CD8-positive, alpha-beta memory T cell (primary cell): Measurements from ENCODE around the gene CCDC50. TPM values are rescaled to one million over a fixed set of nuclear protein-coding genes. Genes with fewer than 3 reads are reported as not detected.

ENCODE experiments used
- CTCF ChIA-PET: fragments of 350-600 bp; sonication (Branson Sonifier 250); formaldehyde crosslinking; loops from one replicate; lab custom pipeline; 2021; ENCODE audit warnings: antibody characterized with exemption; lab: Charles Lee
- POLR2A ChIA-PET: fragments of 350-600 bp; sonication (Branson Sonifier 250); formaldehyde crosslinking; loops from one replicate; lab custom pipeline; 2021; ENCODE audit warnings: antibody characterized with exemption; lab: Charles Lee
- DNase-seq, 5 donors: peaks; one replicate each; pipeline versions ENCODE4 v3.0.0 to v3.0.0-alpha.2; 2020 to 2022; ENCODE audit warnings: mixed read lengths in 1 of 5
- H3K27ac ChIP-seq: one replicate; pipeline ENCODE4 v1.7.0; 2013; ENCODE audit warnings: low read depth, mild to moderate bottlenecking, low read length, moderate library complexity
- H3K27me3 ChIP-seq: 2 replicates; pipeline ENCODE4 v1.7.0; 2013; ENCODE audit warnings: low read length, mild to moderate bottlenecking; ENCODE audit not compliant: insufficient read depth, poor library complexity, severe bottlenecking
- H3K36me3 ChIP-seq: 2 replicates; pipeline ENCODE4 v1.7.0; 2013; ENCODE audit warnings: mild to moderate bottlenecking, low read length, moderate library complexity; ENCODE audit not compliant: insufficient read depth
- H3K4me1 ChIP-seq: 2 replicates; pipeline ENCODE4 v1.7.0; 2013; ENCODE audit warnings: mild to moderate bottlenecking, low read length, moderate library complexity; ENCODE audit not compliant: insufficient read depth
- H3K4me3 ChIP-seq: 2 replicates; pipeline ENCODE4 v1.7.0; 2013; ENCODE audit warnings: mild to moderate bottlenecking, low read length
- H3K9me3 ChIP-seq: 2 replicates; pipeline ENCODE4 v1.7.0; 2013; ENCODE audit warnings: mild to moderate bottlenecking, low read length
- H3K27ac Mint-ChIP-seq, 8 donors: one replicate each; pipeline ENCODE4 v1.8.0; 2020 to 2021; ENCODE audit warnings: mixed read lengths in 8 of 8, mild to moderate bottlenecking in 6 of 8, inconsistent platforms in 3 of 8, moderate library complexity in 3 of 8
- H3K27me3 Mint-ChIP-seq, 2 donors: one replicate each; pipeline ENCODE4 v1.8.0; 2020 to 2021; ENCODE audit warnings: mixed read lengths in 2 of 2, mild to moderate bottlenecking in 1 of 2, moderate library complexity in 1 of 2
- H3K36me3 Mint-ChIP-seq, 3 donors: one replicate each; pipeline ENCODE4 v1.8.0; 2020 to 2021; ENCODE audit warnings: mixed read lengths in 3 of 3, inconsistent platforms in 1 of 3, mild to moderate bottlenecking in 1 of 3
- H3K4me1 Mint-ChIP-seq, 3 donors: one replicate each; pipeline ENCODE4 v1.8.0; 2020 to 2021; ENCODE audit warnings: mixed read lengths in 3 of 3, inconsistent platforms in 1 of 3, mild to moderate bottlenecking in 1 of 3
- H3K4me3 Mint-ChIP-seq, 7 donors: one replicate each; pipeline ENCODE4 v1.8.0; 2020 to 2021; ENCODE audit warnings: mixed read lengths in 7 of 7, mild to moderate bottlenecking in 6 of 7, moderate library complexity in 4 of 7, inconsistent platforms in 2 of 7
- H3K9me3 Mint-ChIP-seq, 5 donors: one replicate each; pipeline ENCODE4 v1.8.0; 2020 to 2022; ENCODE audit warnings: mixed read lengths in 5 of 5, mild to moderate bottlenecking in 3 of 5, moderate library complexity in 2 of 5, inconsistent platforms in 1 of 5
- polyA plus RNA-seq: library from polyadenylated mRNA; unstranded; fragments of 300-500 nt; fragmentation: Illumina TruSeq; gene quantifications from one replicate; pipeline ENCODE4 v1.2.3, GENCODE V29; 2021
- total RNA-seq, 2 experiments: library from RNA; stranded (reverse); gene quantifications; one replicate each; pipeline ENCODE4 v1.2.3, GENCODE V29; 2021

CCDC50 gene
- total and polyA plus RNA-seq, 3 experiments from 2014 or later, result 7.9 to 13.0 (median 11.9) TPM

DNA sequence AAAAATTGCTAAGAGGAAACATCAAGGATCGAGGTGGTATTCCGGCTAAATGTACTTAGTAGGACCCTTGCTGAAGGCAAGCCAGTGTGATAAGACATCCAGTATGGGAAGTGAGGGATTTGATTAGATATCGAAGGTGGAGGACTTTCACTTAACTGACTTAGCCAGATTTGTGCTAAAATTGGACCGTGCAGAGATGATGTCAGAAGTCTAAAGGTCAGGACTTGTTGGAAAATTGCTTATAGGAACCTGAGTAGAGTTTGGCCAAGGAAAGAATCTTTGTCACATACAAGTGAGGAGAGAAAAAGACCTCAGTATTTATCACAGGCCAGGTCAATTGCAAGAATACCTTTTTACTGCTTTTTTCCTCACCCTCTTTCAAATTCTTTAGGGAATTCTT lies 100.9 kb downstream of the CCDC50 start:
- Histone ChIP-seq H3K4me3 (no peak overlapping the region), H3K9me3 (no peaks in the 10 kb centered on the region), H3K4me1 (no peaks in the 10 kb centered on the region), H3K36me3 (no peaks in the 10 kb centered on the region), H3K27me3 (no peaks in the 10 kb centered on the region), H3K27ac (no peak overlapping the region)
- ChIA-PET POLR2A (no interaction called here), CTCF (no interaction called here)
- H3K9me3 Mint-ChIP-seq, result peaks cover 0 to 11% (median 8%) of the 10 kb centered on the region in 5 donors
- DNase-seq, result no peak
- H3K27ac Mint-ChIP-seq, result no peak overlapping the region
- H3K4me1 Mint-ChIP-seq, result no peaks in the 10 kb centered on the region
- H3K36me3 Mint-ChIP-seq, result no peaks in the 10 kb centered on the region
- H3K4me3 Mint-ChIP-seq, result no peak overlapping the region
- no peaks in the 10 kb centered on the region for H3K27me3 Mint-ChIP-seq

DNA sequence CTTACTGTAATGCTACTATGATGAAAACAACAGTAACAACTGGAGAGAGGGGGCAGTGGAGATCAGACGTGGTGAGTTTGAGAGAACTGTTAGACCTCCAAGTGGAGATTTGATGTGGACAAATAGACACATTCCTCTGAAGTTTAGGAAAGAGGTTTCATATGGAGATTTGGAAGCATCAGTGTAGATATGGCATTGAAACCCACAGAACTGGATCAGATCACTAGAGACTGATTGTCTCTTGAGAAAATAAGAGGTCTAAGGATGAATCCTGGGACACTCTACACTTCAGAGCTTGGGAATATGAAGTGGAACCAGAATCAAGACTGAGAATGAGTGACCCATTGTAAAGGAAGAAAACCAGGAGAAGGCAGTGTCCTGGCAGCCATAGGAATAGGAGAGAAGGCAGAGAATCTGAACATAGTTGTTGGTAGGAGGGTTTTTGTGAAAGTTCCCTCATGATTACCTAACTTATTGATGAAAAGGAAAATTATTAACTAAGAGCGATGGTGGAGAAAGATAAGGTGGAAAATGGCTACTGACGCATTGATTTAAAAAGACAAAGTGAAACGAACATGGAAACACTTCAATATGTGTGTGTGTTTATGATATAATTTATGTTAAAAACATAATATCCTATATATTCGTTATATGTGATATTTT lies 102.1 kb downstream of the CCDC50 start:
- DNase-seq, result no peak
- Mint-ChIP-seq H3K27ac (no peak overlapping the region), H3K27me3 (no peaks in the 10 kb centered on the region), H3K4me1 (no peaks in the 10 kb centered on the region), H3K36me3 (no peaks in the 10 kb centered on the region), H3K4me3 (no peak overlapping the region), H3K9me3 (peaks cover 0 to 18% (median 7%) of the 10 kb centered on the region in 5 donors)
- Histone ChIP-seq H3K4me1 (no peaks in the 10 kb centered on the region), H3K4me3 (no peak overlapping the region), H3K9me3 (no peaks in the 10 kb centered on the region), H3K36me3 (no peaks in the 10 kb centered on the region), H3K27me3 (no peaks in the 10 kb centered on the region), H3K27ac (no peak overlapping the region)
- POLR2A ChIA-PET, result no interaction called here
- CTCF ChIA-PET, result no interaction called here

DNA sequence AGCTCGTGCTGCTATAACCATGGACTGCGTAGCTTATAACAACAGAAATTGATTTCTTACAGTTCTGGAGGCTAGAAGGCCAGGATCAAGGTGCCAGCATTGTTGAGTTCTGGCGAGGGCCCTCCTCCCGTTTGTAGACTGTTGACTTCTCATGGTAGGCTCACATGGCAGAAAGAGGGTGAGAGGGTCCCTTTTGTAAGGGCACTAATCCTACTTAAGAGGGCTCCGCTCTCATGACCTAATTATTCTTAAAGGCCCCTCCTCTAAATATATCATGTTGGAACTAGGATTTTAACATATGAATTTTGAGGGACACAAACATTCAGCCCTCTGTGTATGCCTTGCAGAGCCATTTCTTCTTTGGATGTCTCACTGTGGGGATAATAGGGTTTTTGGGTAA lies 103.0 kb downstream of the CCDC50 start:
- H3K4me3 ChIP-seq, result no peak overlapping the region
- no peak overlapping the region for H3K27ac ChIP-seq
- DNase-seq, result no peak
- no peak overlapping the region for H3K27ac Mint-ChIP-seq
- no peaks in the 10 kb centered on the region for H3K27me3 ChIP-seq
- H3K27me3 Mint-ChIP-seq, result no peaks in the 10 kb centered on the region
- H3K4me1 Mint-ChIP-seq, result no peaks in the 10 kb centered on the region
- H3K36me3 Mint-ChIP-seq, result no peaks in the 10 kb centered on the region
- no peaks in the 10 kb centered on the region for H3K9me3 ChIP-seq
- ChIA-PET CTCF (no interaction called here), POLR2A (no interaction called here)
- no peaks in the 10 kb centered on the region for H3K36me3 ChIP-seq
- H3K4me1 ChIP-seq, result no peaks in the 10 kb centered on the region
- H3K4me3 Mint-ChIP-seq, result no peak overlapping the region
- peaks cover 0 to 18% (median 6%) of the 10 kb centered on the region in 5 donors for H3K9me3 Mint-ChIP-seq

DNA sequence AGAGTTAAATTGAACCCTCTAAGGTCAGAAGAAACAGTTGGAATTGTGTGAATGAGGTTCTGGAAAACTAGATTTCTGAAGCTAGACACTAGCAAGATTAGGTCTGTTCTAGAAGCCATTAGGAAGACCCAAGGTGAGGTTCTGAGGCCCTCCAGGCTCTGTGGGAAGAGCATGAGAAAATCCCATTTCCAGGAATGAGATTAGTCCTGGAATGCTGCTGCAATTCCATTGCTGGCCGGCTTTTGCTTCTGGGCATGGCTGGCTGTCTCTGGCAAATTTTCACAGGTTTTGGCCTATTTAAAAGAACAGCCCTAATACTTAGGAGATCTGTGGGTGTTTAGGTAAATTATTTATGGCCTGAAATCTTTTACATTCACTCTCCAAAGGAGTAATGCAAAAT lies 104.8 kb downstream of the CCDC50 start:
- ChIA-PET CTCF (no interaction called here), POLR2A (no interaction called here)
- Mint-ChIP-seq H3K9me3 (peaks cover 0 to 18% (median 6%) of the 10 kb centered on the region in 5 donors), H3K27me3 (no peaks in the 10 kb centered on the region), H3K4me1 (no peaks in the 10 kb centered on the region), H3K27ac (no peak overlapping the region), H3K36me3 (no peaks in the 10 kb centered on the region), H3K4me3 (no peak overlapping the region)
- Histone ChIP-seq H3K27me3 (no peaks in the 10 kb centered on the region), H3K4me3 (no peak overlapping the region), H3K27ac (no peak overlapping the region), H3K36me3 (no peaks in the 10 kb centered on the region), H3K4me1 (no peaks in the 10 kb centered on the region), H3K9me3 (no peaks in the 10 kb centered on the region)
- no peak for DNase-seq

DNA sequence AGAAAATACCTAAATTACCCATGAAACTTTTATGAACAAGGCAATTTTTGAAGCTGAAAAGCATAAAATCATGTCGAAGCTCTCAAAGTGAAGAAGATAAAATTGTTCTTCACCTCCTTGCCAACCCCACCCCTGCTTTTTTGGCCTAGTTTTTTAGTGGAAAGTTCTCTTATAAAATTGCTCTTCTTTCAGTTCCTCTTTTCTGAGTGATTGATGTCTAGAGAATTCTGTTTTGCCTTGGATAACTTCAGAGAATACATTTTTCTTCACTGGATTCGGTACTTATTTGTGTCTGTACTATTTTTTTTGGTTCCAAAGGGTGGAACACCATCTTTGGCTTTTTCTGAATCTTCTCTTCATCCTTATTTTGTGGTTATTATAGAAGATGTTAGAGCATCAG lies 106.8 kb downstream of the CCDC50 start:
- no peaks in the 10 kb centered on the region for H3K4me1 Mint-ChIP-seq
- no peak overlapping the region for H3K4me3 Mint-ChIP-seq
- Histone ChIP-seq H3K27me3 (no peaks in the 10 kb centered on the region), H3K4me1 (no peaks in the 10 kb centered on the region), H3K9me3 (no peaks in the 10 kb centered on the region), H3K36me3 (no peaks in the 10 kb centered on the region), H3K4me3 (no peak overlapping the region), H3K27ac (no peak overlapping the region)
- H3K27me3 Mint-ChIP-seq, result peaks cover 0 to 1% of the 10 kb centered on the region in 2 donors
- CTCF ChIA-PET, result no interaction called here
- H3K27ac Mint-ChIP-seq, result no peak overlapping the region
- H3K36me3 Mint-ChIP-seq, result no peaks in the 10 kb centered on the region
- no peak for DNase-seq
- H3K9me3 Mint-ChIP-seq, result peaks cover 2 to 21% (median 6%) of the 10 kb centered on the region in 5 donors
- POLR2A ChIA-PET, result no interaction called here

DNA sequence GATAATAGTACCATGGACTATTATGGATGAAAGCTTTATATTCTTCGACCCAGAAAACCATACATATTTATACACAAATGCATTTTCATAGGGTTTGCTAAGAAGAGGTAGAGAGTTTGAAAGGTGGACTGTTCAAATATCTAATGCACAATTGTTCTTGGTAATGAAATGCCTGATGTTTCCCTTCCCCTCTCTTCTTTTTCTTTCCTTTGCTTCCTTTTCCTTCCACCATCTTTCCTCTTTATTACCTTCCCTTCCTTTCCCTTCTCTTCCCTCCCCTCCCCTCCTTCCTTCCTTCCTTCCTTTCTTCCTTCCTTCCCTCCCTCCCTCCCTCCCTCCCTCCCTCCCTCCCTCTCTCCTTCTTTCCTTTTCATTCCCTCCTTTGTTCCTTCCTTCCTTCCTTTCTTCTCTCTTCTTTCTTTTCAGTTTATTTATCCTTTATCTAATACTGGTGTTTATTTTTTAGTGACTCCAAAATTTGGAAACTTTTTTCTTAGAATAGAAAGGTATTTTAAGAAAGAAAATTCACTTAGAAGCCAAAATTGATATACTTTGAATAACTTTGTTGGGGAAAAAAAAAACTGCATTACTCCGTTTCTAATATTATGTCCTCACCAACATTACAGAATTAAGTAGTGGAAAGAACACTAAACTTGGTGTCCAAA lies 109.1 kb downstream of the CCDC50 start:
- Mint-ChIP-seq H3K27me3 (peaks cover 0 to 1% of the 10 kb centered on the region in 2 donors), H3K9me3 (peaks cover 2 to 12% (median 4%) of the 10 kb centered on the region in 5 donors), H3K27ac (no peak overlapping the region), H3K4me1 (no peaks in the 10 kb centered on the region), H3K36me3 (no peaks in the 10 kb centered on the region), H3K4me3 (no peak overlapping the region)
- Histone ChIP-seq H3K4me1 (no peaks in the 10 kb centered on the region), H3K27me3 (no peaks in the 10 kb centered on the region), H3K27ac (no peak overlapping the region), H3K9me3 (no peaks in the 10 kb centered on the region), H3K4me3 (no peak overlapping the region), H3K36me3 (no peaks in the 10 kb centered on the region)
- ChIA-PET POLR2A (no interaction called here), CTCF (no interaction called here)
- no peak for DNase-seq

DNA sequence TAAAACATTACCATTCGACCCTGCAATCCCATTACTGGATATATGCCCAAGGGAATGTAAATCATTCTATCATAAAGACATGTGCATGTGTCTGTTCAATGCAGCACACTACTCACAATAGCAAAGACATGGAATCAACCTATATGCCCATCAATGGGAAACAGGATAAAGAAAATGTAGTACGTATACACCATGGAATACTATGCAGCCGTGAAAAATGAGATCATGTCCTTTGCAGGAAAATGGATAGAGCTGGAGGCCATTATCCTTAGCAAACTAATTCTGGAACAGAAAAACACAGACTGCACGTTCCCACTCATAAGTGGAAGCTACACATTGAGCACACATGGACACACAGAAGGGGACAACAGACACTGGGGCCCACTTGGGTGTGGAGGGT lies 111.3 kb downstream of the CCDC50 start:
- ChIA-PET POLR2A (no interaction called here), CTCF (no interaction called here)
- Histone ChIP-seq H3K27me3 (no peaks in the 10 kb centered on the region), H3K4me3 (no peak overlapping the region), H3K4me1 (no peaks in the 10 kb centered on the region), H3K36me3 (no peaks in the 10 kb centered on the region), H3K9me3 (no peaks in the 10 kb centered on the region), H3K27ac (no peak overlapping the region)
- no peak overlapping the region for H3K4me3 Mint-ChIP-seq
- peaks cover 0 to 15% (median 4%) of the 10 kb centered on the region in 5 donors for H3K9me3 Mint-ChIP-seq
- H3K27ac Mint-ChIP-seq, result no peak overlapping the region
- no peaks in the 10 kb centered on the region for H3K4me1 Mint-ChIP-seq
- H3K36me3 Mint-ChIP-seq, result no peaks in the 10 kb centered on the region
- peaks cover 0 to 1% of the 10 kb centered on the region in 2 donors for H3K27me3 Mint-ChIP-seq
- no peak for DNase-seq

DNA sequence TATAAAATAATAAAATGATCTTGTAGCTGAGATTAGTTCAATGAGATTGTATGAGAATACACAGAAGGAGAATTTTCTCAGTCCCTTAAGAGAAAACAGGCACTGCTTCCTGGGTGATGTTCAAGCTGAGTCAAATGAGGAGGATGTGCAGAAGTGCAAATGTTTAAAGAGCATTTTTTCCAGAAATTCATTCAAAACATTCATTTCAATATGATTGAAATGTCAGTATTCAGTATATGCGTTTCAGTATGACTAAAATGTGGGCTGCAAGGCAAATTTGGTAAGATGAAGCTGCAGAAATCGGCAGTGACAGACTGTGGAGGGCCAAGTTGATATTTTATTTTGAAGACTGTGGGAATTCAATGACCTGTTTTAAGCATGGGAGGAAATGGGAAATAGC lies 112.5 kb downstream of the CCDC50 start:
- Mint-ChIP-seq H3K27me3 (peaks cover 0 to 1% of the 10 kb centered on the region in 2 donors), H3K9me3 (peaks cover 2 to 8% (median 4%) of the 10 kb centered on the region in 5 donors), H3K36me3 (no peaks in the 10 kb centered on the region), H3K27ac (no peak overlapping the region), H3K4me1 (no peaks in the 10 kb centered on the region), H3K4me3 (no peak overlapping the region)
- no peaks in the 10 kb centered on the region for H3K9me3 ChIP-seq
- no peak for DNase-seq
- H3K27ac ChIP-seq, result no peak overlapping the region
- H3K4me3 ChIP-seq, result no peak overlapping the region
- H3K4me1 ChIP-seq, result no peaks in the 10 kb centered on the region
- no peaks in the 10 kb centered on the region for H3K36me3 ChIP-seq
- H3K27me3 ChIP-seq, result no peaks in the 10 kb centered on the region
- POLR2A ChIA-PET, result no interaction called here
- CTCF ChIA-PET, result no interaction called here
